ENCODE data around the gene SPOP. TPM values are rescaled to one million over a fixed set of nuclear protein-coding genes. Genes with fewer than 3 reads are reported as not detected.
"Not testable (repeated sequence)": the region's sequence is repeated elsewhere in the genome, so short reads cannot be mapped to it uniquely, and the experiment has no call there.

The SPOP gene
- total RNA-seq, result 10 to 100 TPM; 52.2 to 57.8 TPM

- H3K36me3 Mint-ChIP-seq (ENCODE audit: low read depth), result peaks cover 25% of the 10 kb centered on the region
- ChIA-PET POLR2A (interaction anchor here (0.8 to 3.3 kb wide), 11 partner anchors 10 to 1783 kb away, joined by 3 to 21 read pairs (median 4); partner anchors contain the start of gene SLC35B1), CTCF (interaction anchor here (0.6 to 1.0 kb wide), 2 partner anchors 96 to 103 kb away, joined by 3 read pairs; partner anchors contain the start of gene NXPH3)
- H3K27ac Mint-ChIP-seq, result peak within 1 kb of the TSS; percentile 98
- peaks cover 5% of the 10 kb centered on the region for H3K27me3 Mint-ChIP-seq
- peaks cover 43% of the 10 kb centered on the region for H3K4me1 Mint-ChIP-seq
- no peaks in the 10 kb centered on the region for H3K9me3 Mint-ChIP-seq
- peak; percentile 99 for DNase-seq
- peak within 1 kb of the TSS; percentile 92 for H3K4me3 Mint-ChIP-seq
Measured at GRCh38 chr17:49677933-49678847, at the start of gene SPOP. SPOP (minus strand) TSS chr17:49678097; CDS start chr17:49622810, 55,287 bp downstream.

GRCh38 chr17:49727380-49727779, 49.5 kb upstream of the SPOP start:
- no peak for DNase-seq
- Mint-ChIP-seq H3K36me3 (ENCODE audit: low read depth) (peaks cover 75% of the 10 kb centered on the region), H3K4me1 (peaks cover 33% of the 10 kb centered on the region), H3K4me3 (no peak overlapping the region), H3K9me3 (no peaks in the 10 kb centered on the region), H3K27me3 (no peaks in the 10 kb centered on the region), H3K27ac (no peak overlapping the region)
- ChIA-PET POLR2A (interaction anchor here (1.1 to 2.5 kb wide), 4 partner anchors 11 to 61 kb away, joined by 3 to 9 read pairs (median 4); partner anchors contain the start of gene KAT7), CTCF (interaction anchor here (2.8 kb wide), 1 partner anchor 18 kb away, joined by 10 read pairs; the partner anchor contains the start of gene SLC35B1)

GRCh38 chr17:49725452-49726130, 47.7 kb upstream of the SPOP start:
- Mint-ChIP-seq H3K4me1 (peaks cover 25% of the 10 kb centered on the region), H3K27me3 (no peaks in the 10 kb centered on the region), H3K27ac (no peak overlapping the region), H3K4me3 (no peak overlapping the region), H3K36me3 (ENCODE audit: low read depth) (peaks cover 73% of the 10 kb centered on the region), H3K9me3 (no peaks in the 10 kb centered on the region)
- no peak for DNase-seq
- CTCF ChIA-PET, result interaction anchor here (2.8 kb wide), 1 partner anchor 16 kb away, joined by 10 read pairs; the partner anchor contains the start of gene SLC35B1
- POLR2A ChIA-PET, result interaction anchor here (2.5 kb wide), 1 partner anchor 16 kb away, joined by 9 read pairs; no protein-coding TSS in a partner anchor

GRCh38 chr17:49724552-49724951, 46.7 kb upstream of the SPOP start:
- Mint-ChIP-seq H3K36me3 (ENCODE audit: low read depth) (peaks cover 74% of the 10 kb centered on the region), H3K4me1 (peaks cover 21% of the 10 kb centered on the region)
- CTCF ChIA-PET, H3K27ac Mint-ChIP-seq, DNase-seq, POLR2A ChIA-PET, H3K27me3 Mint-ChIP-seq, H3K4me3 Mint-ChIP-seq, H3K9me3 Mint-ChIP-seq: not testable (repeated sequence)

GRCh38 chr17:49723423-49723822, 45.5 kb upstream of the SPOP start:
- POLR2A ChIA-PET, result interaction anchor here (1.0 to 1.7 kb wide), 2 partner anchors 15 to 39 kb away, joined by 3 to 5 read pairs; partner anchors contain the start of gene SLC35B1
- Mint-ChIP-seq H3K27me3 (no peaks in the 10 kb centered on the region), H3K4me3 (no peak overlapping the region), H3K4me1 (peaks cover 14% of the 10 kb centered on the region), H3K36me3 (ENCODE audit: low read depth) (peaks cover 73% of the 10 kb centered on the region), H3K27ac (no peak overlapping the region), H3K9me3 (no peaks in the 10 kb centered on the region)
- CTCF ChIA-PET, result interaction anchor here (1.3 kb wide), 1 partner anchor 15 kb away, joined by 3 read pairs; no protein-coding TSS in a partner anchor
- no peak for DNase-seq

DNA sequence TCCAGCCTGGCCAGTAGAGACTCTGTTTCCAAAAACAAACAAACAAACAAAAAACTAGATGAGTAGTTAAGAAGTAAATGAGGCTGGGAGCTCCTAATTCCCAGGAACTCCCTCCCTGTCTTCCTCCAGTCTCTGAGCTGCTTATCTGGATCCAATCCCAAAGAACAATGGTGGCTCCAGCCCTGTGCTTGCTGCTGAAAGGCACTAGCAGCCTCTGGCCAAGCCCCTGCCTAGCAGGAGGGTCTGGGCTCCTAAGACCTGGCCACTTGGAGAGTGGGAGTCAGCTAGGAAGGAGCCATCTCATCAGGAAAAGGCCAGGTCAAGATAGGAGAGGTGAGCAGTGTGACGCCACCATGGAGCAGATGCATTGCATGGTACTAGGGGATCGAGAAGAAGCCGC, 44.2 kb upstream of the SPOP start:
- H3K27me3 Mint-ChIP-seq, result no peaks in the 10 kb centered on the region
- H3K27ac Mint-ChIP-seq, result no peak overlapping the region
- no peak for DNase-seq
- POLR2A ChIA-PET, result interaction anchor here (1.0 to 2.4 kb wide), 3 partner anchors 13 to 40 kb away, joined by 3 to 8 read pairs (median 5); partner anchors contain the start of gene SLC35B1
- CTCF ChIA-PET, result interaction anchor here (1.4 to 1.5 kb wide), 3 partner anchors 14 to 152 kb away, joined by 3 to 6 read pairs (median 4); partner anchors contain the start of gene SLC35B1
- no peak overlapping the region for H3K4me3 Mint-ChIP-seq
- H3K4me1 Mint-ChIP-seq, result peaks cover 23% of the 10 kb centered on the region
- H3K36me3 Mint-ChIP-seq (ENCODE audit: low read depth), result peaks cover 73% of the 10 kb centered on the region
- H3K9me3 Mint-ChIP-seq, result no peaks in the 10 kb centered on the region

- ChIA-PET POLR2A (interaction anchor here (0.8 to 7.1 kb wide), 5 partner anchors 9 to 71 kb away, joined by 4 to 100 read pairs (median 27); partner anchors contain the start of genes FAM117A, KAT7 and SLC35B1), CTCF (interaction anchor here (1.1 to 3.1 kb wide), 2 partner anchors 9 to 279 kb away, joined by 4 to 10 read pairs; partner anchors contain the start of gene SLC35B1)
- peaks cover 50% of the 10 kb centered on the region for H3K4me1 Mint-ChIP-seq
- H3K9me3 Mint-ChIP-seq, result no peaks in the 10 kb centered on the region
- H3K27me3 Mint-ChIP-seq, result no peaks in the 10 kb centered on the region
- H3K36me3 Mint-ChIP-seq (ENCODE audit: low read depth), result peaks cover 82% of the 10 kb centered on the region
- peak overlapping the region; percentile 90 for H3K27ac Mint-ChIP-seq
- H3K4me3 Mint-ChIP-seq, result no peak overlapping the region
- DNase-seq, result peak; percentile 45
Measured at GRCh38 chr17:49717371-49717861, 39.5 kb upstream of the SPOP start.

DNA sequence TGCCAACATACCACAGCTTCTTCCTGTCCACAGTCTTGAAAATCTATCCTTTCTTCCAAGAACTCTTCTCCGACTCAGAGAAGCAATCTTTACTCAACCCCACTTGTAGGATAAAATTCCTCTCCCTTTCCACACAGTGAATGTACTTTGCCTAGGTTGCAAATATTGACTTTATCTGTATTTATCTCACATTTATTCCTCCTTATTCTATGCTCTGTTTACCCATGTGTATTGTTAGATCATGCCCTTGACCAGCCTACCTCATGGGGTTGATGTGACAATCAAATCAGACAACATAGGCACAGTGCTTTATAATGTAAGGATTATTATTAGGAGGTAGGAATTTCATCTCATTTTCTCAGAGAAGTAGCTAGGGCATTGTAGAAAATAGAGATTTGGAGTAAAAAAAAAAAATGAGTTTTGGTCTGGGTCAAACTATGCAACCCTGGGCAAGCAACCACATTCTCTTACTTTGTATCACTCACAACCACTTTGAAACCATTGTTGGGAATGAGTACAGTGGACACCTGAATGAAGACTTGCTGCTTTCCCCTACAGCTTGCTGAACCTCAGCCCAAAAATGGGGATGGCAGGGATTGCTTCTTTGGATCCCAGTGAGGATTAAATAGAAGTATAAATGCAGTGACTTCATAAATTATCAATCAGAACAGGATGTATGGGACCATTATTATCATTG, 38.9 kb upstream of the SPOP start:
- peaks cover 81% of the 10 kb centered on the region for H3K36me3 Mint-ChIP-seq (ENCODE audit: low read depth)
- peak overlapping the region; percentile 90 for H3K27ac Mint-ChIP-seq
- peaks cover 50% of the 10 kb centered on the region for H3K4me1 Mint-ChIP-seq
- H3K27me3 Mint-ChIP-seq, result no peaks in the 10 kb centered on the region
- CTCF ChIA-PET, result interaction anchor here (1.1 to 3.1 kb wide), 3 partner anchors 9 to 280 kb away, joined by 4 to 10 read pairs (median 10); partner anchors contain the start of genes FAM117A and SLC35B1
- DNase-seq, result no peak
- no peak overlapping the region for H3K4me3 Mint-ChIP-seq
- no peaks in the 10 kb centered on the region for H3K9me3 Mint-ChIP-seq
- POLR2A ChIA-PET, result interaction anchor here (0.8 to 7.1 kb wide), 7 partner anchors 9 to 72 kb away, joined by 4 to 100 read pairs (median 24); partner anchors contain the start of genes FAM117A, KAT7 and SLC35B1

GRCh38 chr17:49715717-49716279, 37.9 kb upstream of the SPOP start:
- peak; percentile 49 for DNase-seq
- POLR2A ChIA-PET, result interaction anchor here (0.7 to 7.1 kb wide), 12 partner anchors 8 to 503 kb away, joined by 3 to 100 read pairs (median 7); partner anchors contain the start of genes FAM117A, KAT7 and SLC35B1
- peaks cover 81% of the 10 kb centered on the region for H3K36me3 Mint-ChIP-seq (ENCODE audit: low read depth)

DNA sequence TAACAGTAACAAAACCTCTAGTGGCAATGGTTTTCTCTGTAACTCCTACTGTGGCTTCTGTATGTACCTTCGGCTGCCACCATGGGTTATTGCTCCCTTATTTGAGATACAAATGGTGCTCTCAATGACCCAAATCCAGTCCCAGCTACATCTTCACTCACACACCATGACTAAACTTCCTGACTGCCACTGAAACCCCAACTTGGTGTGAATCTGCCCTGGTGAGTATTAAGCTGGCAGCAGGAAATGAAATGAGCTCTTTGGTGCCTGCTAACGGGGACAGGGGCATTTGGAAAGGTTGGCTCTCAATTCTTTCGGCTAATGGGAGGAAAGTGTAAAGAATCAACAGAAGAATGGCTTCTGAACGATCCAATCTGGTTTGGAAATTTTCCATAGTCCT, 37.3 kb upstream of the SPOP start:
- no peaks in the 10 kb centered on the region for H3K9me3 Mint-ChIP-seq
- H3K27ac Mint-ChIP-seq, result peak overlapping the region; percentile 90
- H3K27me3 Mint-ChIP-seq, result no peaks in the 10 kb centered on the region
- peak overlapping the region; percentile 26 for H3K4me3 Mint-ChIP-seq
- H3K36me3 Mint-ChIP-seq (ENCODE audit: low read depth), result peaks cover 81% of the 10 kb centered on the region
- ChIA-PET POLR2A (interaction anchor here (0.7 to 7.1 kb wide), 11 partner anchors 12 to 503 kb away, joined by 3 to 100 read pairs (median 7); partner anchors contain the start of genes FAM117A and KAT7), CTCF (interaction anchor here (0.6 to 1.9 kb wide), 14 partner anchors 10 to 282 kb away, joined by 3 to 10 read pairs (median 4); partner anchors contain the start of genes FAM117A and KAT7)
- DNase-seq, result peak; percentile 61
- peaks cover 54% of the 10 kb centered on the region for H3K4me1 Mint-ChIP-seq

More at GRCh38 chr17:49715717-49716279, 37.9 kb upstream of the SPOP start:
- H3K27ac Mint-ChIP-seq, result peak overlapping the region; percentile 90
- no peaks in the 10 kb centered on the region for H3K27me3 Mint-ChIP-seq
- H3K4me3 Mint-ChIP-seq, result peak overlapping the region; percentile 26
- H3K9me3 Mint-ChIP-seq, result no peaks in the 10 kb centered on the region
- CTCF ChIA-PET, result interaction anchor here (0.9 to 3.1 kb wide), 11 partner anchors 8 to 281 kb away, joined by 3 to 10 read pairs (median 4); partner anchors contain the start of genes FAM117A and SLC35B1
- peaks cover 53% of the 10 kb centered on the region for H3K4me1 Mint-ChIP-seq
